Measurements from ENCODE around the gene MATN4. TPM values are rescaled to one million over a fixed set of nuclear protein-coding genes. Genes with fewer than 3 reads are reported as not detected.

The MATN4 gene
- polyA plus RNA-seq, 1 donor from 2014 or later, result not detected

DNA sequence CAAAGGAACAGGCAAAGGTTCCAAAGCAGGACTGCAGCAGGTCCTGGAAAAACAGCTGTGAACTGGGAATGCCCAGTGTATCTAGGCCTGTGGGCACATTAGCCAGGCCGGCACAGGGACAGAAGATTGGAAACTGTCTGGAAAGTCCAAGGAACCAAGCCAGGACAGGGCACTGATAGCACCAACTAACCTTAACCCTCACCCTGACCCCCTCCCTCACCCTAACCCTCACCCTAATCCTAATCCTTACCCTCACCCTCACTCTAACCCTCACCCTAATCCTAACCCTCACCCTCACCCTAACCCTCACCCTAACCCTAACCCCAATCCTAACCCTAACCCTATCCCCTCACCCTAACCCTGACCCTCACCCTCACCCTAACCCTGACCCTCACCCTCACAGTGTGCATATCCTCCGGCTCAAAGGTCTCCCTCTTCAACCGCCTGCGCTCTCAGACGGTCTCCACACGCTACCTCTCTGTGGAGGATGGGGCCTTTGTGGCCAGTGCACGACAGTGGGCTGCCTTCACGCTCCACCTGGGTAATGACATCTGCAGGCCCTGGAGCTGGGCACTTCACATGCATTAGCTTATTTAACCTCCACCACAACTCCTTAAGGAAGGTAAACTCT is 5.1 kb upstream of the MATN4 start:
- Histone ChIP-seq H3K9me3 (ENCODE audit: low read length) (no peaks in the 10 kb centered on the region), H4K20me1 (ENCODE audit: insufficient read depth) (no peaks in the 10 kb centered on the region), H3K79me2 (replicated peaks; ENCODE audit: insufficient read depth, low read length) (no peaks in the 10 kb centered on the region), H3K9me2 (ENCODE audit: insufficient read depth, low read length) (no peaks in the 10 kb centered on the region), H3K4me2 (ENCODE audit: low read length) (no peak overlapping the region), H3K4me3 (ENCODE audit: low read length) (no peak overlapping the region), H3F3A (ENCODE audit: insufficient read depth, low read length, poor library complexity, severe bottlenecking) (no peaks in the 10 kb centered on the region), H3K27ac (ENCODE audit: low read length) (no peak overlapping the region), H2AFZ (ENCODE audit: low read depth, low read length) (no peak overlapping the region), H3K9ac (ENCODE audit: low read length) (no peak overlapping the region), H3K36me3 (ENCODE audit: insufficient read depth, low read length) (no peaks in the 10 kb centered on the region), H3K27me3 (ENCODE audit: insufficient read depth, low read depth, low read length) (no peaks in the 10 kb centered on the region)
- TF ChIP-seq EZH2 (IDR thresholded peaks at IDR 0.05; ENCODE audit: borderline replicate concordance, insufficient read depth, low read length, poor library complexity, severe bottlenecking) (no peak), MXI1 (conservative IDR thresholded peaks at IDR 0.05; ENCODE audit: poor library complexity, severe bottlenecking) (no peak), SMC3 (conservative IDR thresholded peaks at IDR 0.05; ENCODE audit: poor library complexity) (no peak), TAF1 (IDR thresholded peaks at IDR 0.05; ENCODE audit: low read depth) (no peak), RAD21 (conservative IDR thresholded peaks at IDR 0.05) (no peak), POLR2AphosphoS5 (IDR thresholded peaks at IDR 0.05) (no peak), EP300 (conservative IDR thresholded peaks at IDR 0.05; ENCODE audit: poor library complexity, severe bottlenecking) (no peak)
- TF ChIP-seq, protein P1, sequence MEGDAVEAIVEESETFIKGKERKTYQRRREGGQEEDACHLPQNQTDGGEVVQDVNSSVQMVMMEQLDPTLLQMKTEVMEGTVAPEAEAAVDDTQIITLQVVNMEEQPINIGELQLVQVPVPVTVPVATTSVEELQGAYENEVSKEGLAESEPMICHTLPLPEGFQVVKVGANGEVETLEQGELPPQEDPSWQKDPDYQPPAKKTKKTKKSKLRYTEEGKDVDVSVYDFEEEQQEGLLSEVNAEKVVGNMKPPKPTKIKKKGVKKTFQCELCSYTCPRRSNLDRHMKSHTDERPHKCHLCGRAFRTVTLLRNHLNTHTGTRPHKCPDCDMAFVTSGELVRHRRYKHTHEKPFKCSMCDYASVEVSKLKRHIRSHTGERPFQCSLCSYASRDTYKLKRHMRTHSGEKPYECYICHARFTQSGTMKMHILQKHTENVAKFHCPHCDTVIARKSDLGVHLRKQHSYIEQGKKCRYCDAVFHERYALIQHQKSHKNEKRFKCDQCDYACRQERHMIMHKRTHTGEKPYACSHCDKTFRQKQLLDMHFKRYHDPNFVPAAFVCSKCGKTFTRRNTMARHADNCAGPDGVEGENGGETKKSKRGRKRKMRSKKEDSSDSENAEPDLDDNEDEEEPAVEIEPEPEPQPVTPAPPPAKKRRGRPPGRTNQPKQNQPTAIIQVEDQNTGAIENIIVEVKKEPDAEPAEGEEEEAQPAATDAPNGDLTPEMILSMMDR (IDR thresholded peaks at IDR 0.05; ENCODE audit: poor library complexity, severe bottlenecking), result no peak
- TF ChIP-seq, protein P2, sequence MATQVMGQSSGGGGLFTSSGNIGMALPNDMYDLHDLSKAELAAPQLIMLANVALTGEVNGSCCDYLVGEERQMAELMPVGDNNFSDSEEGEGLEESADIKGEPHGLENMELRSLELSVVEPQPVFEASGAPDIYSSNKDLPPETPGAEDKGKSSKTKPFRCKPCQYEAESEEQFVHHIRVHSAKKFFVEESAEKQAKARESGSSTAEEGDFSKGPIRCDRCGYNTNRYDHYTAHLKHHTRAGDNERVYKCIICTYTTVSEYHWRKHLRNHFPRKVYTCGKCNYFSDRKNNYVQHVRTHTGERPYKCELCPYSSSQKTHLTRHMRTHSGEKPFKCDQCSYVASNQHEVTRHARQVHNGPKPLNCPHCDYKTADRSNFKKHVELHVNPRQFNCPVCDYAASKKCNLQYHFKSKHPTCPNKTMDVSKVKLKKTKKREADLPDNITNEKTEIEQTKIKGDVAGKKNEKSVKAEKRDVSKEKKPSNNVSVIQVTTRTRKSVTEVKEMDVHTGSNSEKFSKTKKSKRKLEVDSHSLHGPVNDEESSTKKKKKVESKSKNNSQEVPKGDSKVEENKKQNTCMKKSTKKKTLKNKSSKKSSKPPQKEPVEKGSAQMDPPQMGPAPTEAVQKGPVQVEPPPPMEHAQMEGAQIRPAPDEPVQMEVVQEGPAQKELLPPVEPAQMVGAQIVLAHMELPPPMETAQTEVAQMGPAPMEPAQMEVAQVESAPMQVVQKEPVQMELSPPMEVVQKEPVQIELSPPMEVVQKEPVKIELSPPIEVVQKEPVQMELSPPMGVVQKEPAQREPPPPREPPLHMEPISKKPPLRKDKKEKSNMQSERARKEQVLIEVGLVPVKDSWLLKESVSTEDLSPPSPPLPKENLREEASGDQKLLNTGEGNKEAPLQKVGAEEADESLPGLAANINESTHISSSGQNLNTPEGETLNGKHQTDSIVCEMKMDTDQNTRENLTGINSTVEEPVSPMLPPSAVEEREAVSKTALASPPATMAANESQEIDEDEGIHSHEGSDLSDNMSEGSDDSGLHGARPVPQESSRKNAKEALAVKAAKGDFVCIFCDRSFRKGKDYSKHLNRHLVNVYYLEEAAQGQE (IDR thresholded peaks at IDR 0.05; ENCODE audit: borderline replicate concordance), result no peak

DNA sequence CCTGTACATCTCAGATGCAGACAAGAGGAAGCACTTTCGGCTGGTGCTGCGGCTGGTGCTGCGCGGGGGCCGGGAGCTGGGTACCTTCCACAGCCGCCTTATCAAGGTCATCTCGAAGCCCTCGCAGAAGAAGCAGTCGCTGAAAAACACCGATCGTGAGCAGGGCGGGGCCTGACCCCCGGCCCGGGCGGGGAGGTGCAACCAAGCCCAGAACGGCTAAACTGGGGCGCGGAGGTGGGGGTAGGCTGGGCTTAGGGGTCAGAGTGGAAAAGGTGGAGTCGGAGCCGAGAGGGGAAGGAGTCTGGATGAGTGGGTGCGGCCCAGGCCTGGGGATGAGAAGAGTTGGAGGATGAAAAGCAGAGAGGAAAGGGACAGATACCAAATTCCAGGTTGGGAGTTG is 4.1 kb upstream of the MATN4 start:
- Histone ChIP-seq H3K27ac (ENCODE audit: low read length) (no peak overlapping the region), H3K9me3 (ENCODE audit: low read length) (no peaks in the 10 kb centered on the region), H3K4me3 (ENCODE audit: low read length) (no peak overlapping the region), H3K4me2 (ENCODE audit: low read length) (no peak overlapping the region), H3K27me3 (ENCODE audit: insufficient read depth, low read depth, low read length) (no peaks in the 10 kb centered on the region), H3K9ac (ENCODE audit: low read length) (no peak overlapping the region), H3K79me2 (replicated peaks; ENCODE audit: insufficient read depth, low read length) (no peaks in the 10 kb centered on the region), H4K20me1 (ENCODE audit: insufficient read depth) (no peaks in the 10 kb centered on the region), H3K36me3 (ENCODE audit: insufficient read depth, low read length) (no peaks in the 10 kb centered on the region), H3K9me2 (ENCODE audit: insufficient read depth, low read length) (no peaks in the 10 kb centered on the region), H3F3A (ENCODE audit: insufficient read depth, low read length, poor library complexity, severe bottlenecking) (no peaks in the 10 kb centered on the region), H2AFZ (ENCODE audit: low read depth, low read length) (no peak overlapping the region)
- TF ChIP-seq SMC3 (conservative IDR thresholded peaks at IDR 0.05; ENCODE audit: poor library complexity) (no peak), TAF1 (IDR thresholded peaks at IDR 0.05; ENCODE audit: low read depth) (no peak), EP300 (conservative IDR thresholded peaks at IDR 0.05; ENCODE audit: poor library complexity, severe bottlenecking) (no peak), RAD21 (conservative IDR thresholded peaks at IDR 0.05) (no peak), EZH2 (IDR thresholded peaks at IDR 0.05; ENCODE audit: borderline replicate concordance, insufficient read depth, low read length, poor library complexity, severe bottlenecking) (no peak), POLR2AphosphoS5 (IDR thresholded peaks at IDR 0.05) (no peak), MXI1 (conservative IDR thresholded peaks at IDR 0.05; ENCODE audit: poor library complexity, severe bottlenecking) (no peak)
- TF ChIP-seq, protein P1 (IDR thresholded peaks at IDR 0.05; ENCODE audit: poor library complexity, severe bottlenecking), result no peak
- TF ChIP-seq, protein P2 (IDR thresholded peaks at IDR 0.05; ENCODE audit: borderline replicate concordance), result no peak
